ENCODE data around the gene VGLL4. TPM values are rescaled to one million over a fixed set of nuclear protein-coding genes. Genes with fewer than 3 reads are reported as not detected.

The VGLL4 gene
- total RNA-seq, 1 experiment from 2014 or later: 66.0 TPM

- no TSS peak for BruUV-seq (replicated peaks)
- ChIA-PET POLR2A (interaction anchor here (0.5 to 0.7 kb wide), 2 partner anchors 54 to 202 kb away, joined by 3 to 7 read pairs; no protein-coding TSS in a partner anchor), CTCF (interaction anchor here (0.5 to 0.8 kb wide), 4 partner anchors 219 to 425 kb away, joined by 3 to 7 read pairs (median 4); no protein-coding TSS in a partner anchor)
- no peaks in the 10 kb centered on the region for H3K9me3 ChIP-seq (ENCODE audit: control insufficient read depth, insufficient read depth, low read depth, low read length)
- H3K36me3 ChIP-seq (ENCODE audit: control insufficient read depth, insufficient read depth, low read length): no peaks in the 10 kb centered on the region
- in situ Hi-C loops (cut with HindIII; ENCODE audit: low pct_unique_long_range_greater_than_20kb, low sequenced_read_pairs) (no loop called here), intact Hi-C loops (cut with micrococcal nuclease; ENCODE audit: unreplicated experiment) (loop anchor here (2.0 kb wide), 1 partner anchor 273 kb away; no protein-coding TSS in a partner anchor)
- H3K4me3 ChIP-seq (ENCODE audit: low read depth in 2 of 2, low read length in 2 of 2): no peak overlapping the region
- TF ChIP-seq POLR2AphosphoS5 (IDR thresholded peaks at IDR 0.05; ENCODE audit: low read depth, low read length) (no peak), SIN3A (IDR thresholded peaks at IDR 0.05; ENCODE audit: borderline replicate concordance, insufficient read depth, low read depth, low read length) (no peak), CTCF (IDR thresholded peaks at IDR 0.05) (no peak), TCF7L2 (IDR thresholded peaks at IDR 0.05; ENCODE audit: low read depth, low read length) (no peak), REST (IDR thresholded peaks at IDR 0.05; ENCODE audit: insufficient read depth in 1 of 2, low read depth in 2 of 2, low read length in 1 of 2) (no peak)
- no peaks in the 10 kb centered on the region for H3K27me3 ChIP-seq (ENCODE audit: control insufficient read depth, insufficient read depth, low read length)
- H3K4me1 ChIP-seq (ENCODE audit: control insufficient read depth, insufficient read depth, low read length): peaks cover 12% of the 10 kb centered on the region
- DNase-seq (ENCODE audit: low read depth, low spot score) (no peak), ATAC-seq (no peak)
- peak overlapping the region; percentile 69; the same call in 1 of the 2 replicates for H3K27ac ChIP-seq (ENCODE audit: low read length)
Measured at GRCh38 chr3:11651477-11651876, 7.8 kb upstream of the VGLL4 start.

- ChIA-PET POLR2A (no interaction called here), CTCF (interaction anchor here (0.7 kb wide), 1 partner anchor 54 kb away, joined by 7 read pairs; no protein-coding TSS in a partner anchor)
- no peaks in the 10 kb centered on the region for H3K27me3 ChIP-seq (ENCODE audit: control insufficient read depth, insufficient read depth, low read length)
- no peak overlapping the region for H3K4me3 ChIP-seq (ENCODE audit: low read depth in 2 of 2, low read length in 2 of 2)
- peak overlapping the region; percentile 35; the same call in 1 of the 2 replicates for H3K27ac ChIP-seq (ENCODE audit: low read length)
- no peak for DNase-seq (ENCODE audit: low read depth, low spot score)
- intact Hi-C loops (cut with micrococcal nuclease; ENCODE audit: unreplicated experiment) (loop anchor here (2.0 kb wide), 1 partner anchor 272 kb away; no protein-coding TSS in a partner anchor), in situ Hi-C loops (cut with HindIII; ENCODE audit: low pct_unique_long_range_greater_than_20kb, low sequenced_read_pairs) (no loop called here)
- peaks cover 12% of the 10 kb centered on the region for H3K4me1 ChIP-seq (ENCODE audit: control insufficient read depth, insufficient read depth, low read length)
- TF ChIP-seq REST (IDR thresholded peaks at IDR 0.05; ENCODE audit: insufficient read depth in 1 of 2, low read depth in 2 of 2, low read length in 1 of 2): no peak
- no peak for TF ChIP-seq CTCF (IDR thresholded peaks at IDR 0.05)
- no peak for TF ChIP-seq SIN3A (IDR thresholded peaks at IDR 0.05; ENCODE audit: borderline replicate concordance, insufficient read depth, low read depth, low read length)
- no peak for TF ChIP-seq TCF7L2 (IDR thresholded peaks at IDR 0.05; ENCODE audit: low read depth, low read length)
- no peak for TF ChIP-seq POLR2AphosphoS5 (IDR thresholded peaks at IDR 0.05; ENCODE audit: low read depth, low read length)
- no peak for ATAC-seq
- H3K9me3 ChIP-seq (ENCODE audit: control insufficient read depth, insufficient read depth, low read depth, low read length): no peaks in the 10 kb centered on the region
- BruUV-seq (replicated peaks): TSS peak; percentile 23
- no peaks in the 10 kb centered on the region for H3K36me3 ChIP-seq (ENCODE audit: control insufficient read depth, insufficient read depth, low read length)
Measured at GRCh38 chr3:11650391-11650790, 6.7 kb upstream of the VGLL4 start.
